GM21619 (cell line): ENCODE results near the gene IMMT.

ENCODE experiments used
- ATAC-seq: cut with Tn5 transposase; IDR thresholded peaks from one replicate; pipeline ENCODE4 v1.9.1; 2021; ENCODE audit not compliant: unreplicated experiment

The IMMT gene

DNA sequence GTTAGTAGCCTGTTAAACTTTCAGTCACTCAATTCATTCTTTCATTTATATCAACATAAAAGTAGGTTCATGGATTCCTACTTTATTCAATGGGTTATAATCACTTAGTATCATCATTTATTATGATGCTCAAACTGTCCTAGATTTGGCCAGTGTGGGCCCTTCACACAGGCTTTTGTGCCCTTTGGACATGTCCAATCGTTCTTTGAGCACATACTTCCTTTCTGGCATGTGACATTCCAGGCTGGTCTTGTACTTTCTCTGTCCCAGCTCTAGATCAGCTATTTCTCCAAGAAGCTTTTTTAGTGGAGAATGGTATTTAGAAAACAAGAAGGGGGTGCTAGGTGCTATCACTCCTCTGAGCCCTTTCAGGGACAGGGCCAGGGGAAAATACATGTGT is 101.0 kb downstream of the IMMT start:
- ATAC-seq, result no peak
